CD4-positive, alpha-beta T cell (primary cell): Measurements from ENCODE around the gene USP6NL. TPM values are rescaled to one million over a fixed set of nuclear protein-coding genes. Genes with fewer than 3 reads are reported as not detected.

ENCODE experiments used
- ATAC-seq: fragments of 200-7000 bp; cut with Tn5 transposase; one replicate; pipeline ENCODE4 v1.10.0; 2022; ENCODE audit warnings: mild to moderate bottlenecking; ENCODE audit not compliant: poor library complexity
- CTCF ChIA-PET: fragments of 350-600 bp; sonication (Branson Sonifier 250); formaldehyde crosslinking; loops from one replicate; lab custom pipeline; 2021; ENCODE audit warnings: antibody characterized with exemption, inconsistent platforms; lab: Charles Lee
- POLR2A ChIA-PET: fragments of 350-600 bp; sonication (Branson Sonifier 250); formaldehyde crosslinking; loops from one replicate; lab custom pipeline; 2021; ENCODE audit warnings: antibody characterized with exemption, inconsistent platforms; lab: Charles Lee
- DNase-seq, 14 experiments: peaks; one replicate each; pipeline ENCODE4 v3.0.0-alpha.2; 2013 to 2020; ENCODE audit warnings: mixed read lengths in 2 of 14
- H3K27ac ChIP-seq, 2 donors: one replicate each; pipeline versions ENCODE4 v1.5.1 to v1.7.0; 2013; ENCODE audit warnings: low read length in 2 of 2, low read depth in 1 of 2, mild to moderate bottlenecking in 1 of 2
- H3K27me3 ChIP-seq, 2 experiments: 1 replicate in 1 of 2; 2 replicates in 1 of 2; pipeline versions ENCODE4 v1.6.1 to v1.7.0; 2013; ENCODE audit warnings: low read length in 2 of 2, control low read depth in 1 of 2, mild to moderate bottlenecking in 1 of 2, moderate library complexity in 1 of 2; ENCODE audit not compliant: insufficient read depth in 2 of 2, control insufficient read depth in 1 of 2
- H3K36me3 ChIP-seq: one replicate; pipeline ENCODE4 v1.6.1; 2013; ENCODE audit warnings: low read length, control low read depth; ENCODE audit not compliant: insufficient read depth
- H3K4me1 ChIP-seq: one replicate; pipeline ENCODE4 v1.6.1; 2013; ENCODE audit warnings: low read length, control low read depth; ENCODE audit not compliant: insufficient read depth
- H3K4me3 ChIP-seq: one replicate; pipeline ENCODE4 v1.5.1; 2013; ENCODE audit warnings: mild to moderate bottlenecking, low read length, moderate library complexity
- H3K9me3 ChIP-seq, 2 experiments: 1 replicate in 1 of 2; 2 replicates in 1 of 2; pipeline versions ENCODE4 v1.6.1 to v1.7.0; 2013; ENCODE audit warnings: low read length in 2 of 2, mild to moderate bottlenecking in 2 of 2, control low read depth in 1 of 2, moderate library complexity in 1 of 2; ENCODE audit not compliant: control insufficient read depth in 1 of 2, insufficient read depth in 1 of 2
- H3K27ac Mint-ChIP-seq: one replicate; pipeline ENCODE4 v1.8.0; 2020; ENCODE audit warnings: mixed read lengths
- H3K27me3 Mint-ChIP-seq: one replicate; pipeline ENCODE4 v1.8.0; 2021; ENCODE audit warnings: mixed read lengths
- H3K36me3 Mint-ChIP-seq: one replicate; pipeline ENCODE4 v1.8.0; 2021; ENCODE audit warnings: low read depth, mixed read lengths
- H3K4me1 Mint-ChIP-seq: one replicate; pipeline ENCODE4 v1.8.0; 2021; ENCODE audit warnings: low read depth, mixed read lengths
- H3K4me3 Mint-ChIP-seq: one replicate; pipeline ENCODE4 v1.8.0; 2020; ENCODE audit warnings: mild to moderate bottlenecking, mixed read lengths
- H3K9me3 Mint-ChIP-seq: one replicate; pipeline ENCODE4 v1.8.0; 2020; ENCODE audit warnings: mixed read lengths
- CTCF ChIP-seq: fragments of 200-600 bp; IDR thresholded peaks from one replicate; pipeline ENCODE4 v1.8.0; 2022; ENCODE audit warnings: antibody characterized with exemption, mild to moderate bottlenecking
- intact Hi-C, 2 experiments: fragments of 100-400 bp; cut with DNase I in 1 of 2; cut with micrococcal nuclease in 1 of 2; formaldehyde crosslinking; loops; one replicate each; pipeline versions ENCODE4 v1.15.1 to v1.9.0; 2023 to 2025; cut with DNase I, micrococcal nuclease
- total RNA-seq, 174 experiments: library from RNA in 2 of 174; stranded (reverse) in 2 of 174; gene quantifications; one replicate each; pipeline ENCODE4 v1.2.3 and lab custom pipeline; 2021 to 2026

USP6NL gene
- total RNA-seq, 2 experiments from 2014 or later: 5.2 to 5.6 TPM

GRCh38 chr10:11431216-11431555 lies 180.3 kb downstream of the USP6NL start:
- ChIA-PET POLR2A (no interaction called here), CTCF (no interaction called here)
- Histone ChIP-seq H3K36me3 (no peaks in the 10 kb centered on the region), H3K4me3 (no peak overlapping the region), H3K27ac (no peak overlapping the region), H3K9me3 (peaks cover 0 to 22% of the 10 kb centered on the region in 2 experiments), H3K27me3 (no peaks in the 10 kb centered on the region), H3K4me1 (peaks cover 6% of the 10 kb centered on the region)
- H3K4me3 Mint-ChIP-seq: no peak overlapping the region
- no peak for TF ChIP-seq CTCF
- no peak overlapping the region for H3K27ac Mint-ChIP-seq
- ATAC-seq (no peak), DNase-seq (no peak)
- no peaks in the 10 kb centered on the region for H3K27me3 Mint-ChIP-seq
- no peaks in the 10 kb centered on the region for H3K36me3 Mint-ChIP-seq
- peaks cover 1% of the 10 kb centered on the region for H3K9me3 Mint-ChIP-seq
- intact Hi-C loops: no loop called here
- peaks cover 3% of the 10 kb centered on the region for H3K4me1 Mint-ChIP-seq

- peaks cover 8% of the 10 kb centered on the region for H3K4me1 Mint-ChIP-seq
- H3K36me3 ChIP-seq: no peaks in the 10 kb centered on the region
- no peak overlapping the region for H3K4me3 ChIP-seq
- peaks cover 12% of the 10 kb centered on the region for H3K4me1 ChIP-seq
- H3K27ac ChIP-seq: no peak overlapping the region
- H3K27me3 Mint-ChIP-seq: no peaks in the 10 kb centered on the region
- H3K36me3 Mint-ChIP-seq: peaks cover 6% of the 10 kb centered on the region
- no peaks in the 10 kb centered on the region for H3K27me3 ChIP-seq
- peaks cover 0 to 22% of the 10 kb centered on the region in 2 experiments for H3K9me3 ChIP-seq
- no peak overlapping the region for H3K4me3 Mint-ChIP-seq
- ATAC-seq: no peak
- peaks cover 7% of the 10 kb centered on the region for H3K9me3 Mint-ChIP-seq
- peak in 1 of 14 experiments; percentile 20 for DNase-seq
- no peak for TF ChIP-seq CTCF
- H3K27ac Mint-ChIP-seq: no peak overlapping the region
- POLR2A ChIA-PET: no interaction called here
- CTCF ChIA-PET: no interaction called here
- intact Hi-C loops: no loop called here
These were observed 180.8 kb downstream of the USP6NL start for GRCh38 chr10:11430421-11431215.

- ATAC-seq (no peak), DNase-seq (peak in 1 of 14 experiments; percentile 20)
- no peaks in the 10 kb centered on the region for H3K27me3 Mint-ChIP-seq
- Histone ChIP-seq H3K27ac (no peak overlapping the region), H3K4me1 (peaks cover 20% of the 10 kb centered on the region), H3K9me3 (peaks cover 0 to 22% of the 10 kb centered on the region in 2 experiments), H3K4me3 (no peak overlapping the region), H3K36me3 (no peaks in the 10 kb centered on the region), H3K27me3 (no peaks in the 10 kb centered on the region)
- intact Hi-C loops: no loop called here
- ChIA-PET POLR2A (no interaction called here), CTCF (no interaction called here)
- peaks cover 7% of the 10 kb centered on the region for H3K36me3 Mint-ChIP-seq
- H3K27ac Mint-ChIP-seq: no peak overlapping the region
- no peak overlapping the region for H3K4me3 Mint-ChIP-seq
- H3K4me1 Mint-ChIP-seq: peaks cover 16% of the 10 kb centered on the region
- H3K9me3 Mint-ChIP-seq: peaks cover 7% of the 10 kb centered on the region
- TF ChIP-seq CTCF: no peak
These were observed 181.9 kb downstream of the USP6NL start for GRCh38 chr10:11429439-11430052.
